NCI-H524 treated with DMSO at 0.1 percent for 48 hours (cell line): Measurements from ENCODE around the gene TMEM114.

Experiments
- DNase-seq: peaks from one replicate; lab custom pipeline; 2025; lab: John Stamatoyannopoulos, UW

TMEM114 gene

GRCh38 chr16:8589900-8590688 lies at the start of gene TMEM114:
Gene TMEM114 (minus strand): TSS chr16:8590511. CDS start chr16:8589838, 673 bp downstream.
- no peak for DNase-seq

DNA sequence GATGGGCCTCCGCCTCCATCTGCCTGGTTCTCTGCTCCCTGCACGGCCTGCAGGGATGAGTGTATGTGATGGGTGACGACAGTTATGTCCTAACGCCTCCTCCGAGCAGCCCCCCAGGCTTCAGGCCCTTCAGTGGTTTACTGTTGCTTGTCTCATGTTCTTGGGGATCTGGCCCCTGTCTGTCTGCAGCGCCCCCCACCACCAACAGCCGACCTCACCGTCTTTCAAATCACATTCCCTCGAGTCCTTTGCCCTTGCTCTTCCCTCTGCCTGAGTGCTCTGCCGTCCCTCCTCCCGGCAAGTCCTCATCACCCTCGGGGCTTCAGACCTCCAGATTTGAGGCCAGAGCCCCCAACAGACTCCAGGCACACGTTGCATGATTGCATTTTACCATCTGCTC lies 49.4 kb upstream of the TMEM114 start:
- DNase-seq = no peak

- no peak for DNase-seq
Observed at GRCh38 chr16:8634991-8635736, 44.9 kb upstream of the TMEM114 start.

DNA sequence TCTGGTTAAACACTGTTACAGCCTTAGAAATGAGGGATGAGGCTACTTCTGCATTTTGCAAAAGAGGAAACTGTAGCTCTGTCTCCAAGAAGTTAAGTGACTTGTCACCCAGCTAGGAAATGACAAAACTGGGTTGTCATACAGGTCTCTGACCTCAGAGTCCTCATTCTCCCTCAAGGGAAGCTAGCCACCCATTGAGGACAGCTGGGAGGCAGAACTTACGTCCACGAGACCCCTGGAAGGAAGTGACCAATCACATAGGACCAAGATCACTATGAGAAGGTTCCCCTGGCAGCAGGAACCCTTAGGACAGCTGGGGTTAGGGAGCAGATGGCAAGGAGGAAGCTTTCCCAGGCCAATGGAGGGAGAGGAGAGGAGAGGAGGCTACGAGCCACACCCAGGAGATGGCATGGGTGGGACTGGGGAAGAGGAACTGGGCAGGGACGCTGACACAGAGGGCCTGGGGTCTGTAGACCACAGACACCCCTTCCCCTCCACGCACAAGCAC lies 42.4 kb upstream of the TMEM114 start:
- DNase-seq = no peak

DNA sequence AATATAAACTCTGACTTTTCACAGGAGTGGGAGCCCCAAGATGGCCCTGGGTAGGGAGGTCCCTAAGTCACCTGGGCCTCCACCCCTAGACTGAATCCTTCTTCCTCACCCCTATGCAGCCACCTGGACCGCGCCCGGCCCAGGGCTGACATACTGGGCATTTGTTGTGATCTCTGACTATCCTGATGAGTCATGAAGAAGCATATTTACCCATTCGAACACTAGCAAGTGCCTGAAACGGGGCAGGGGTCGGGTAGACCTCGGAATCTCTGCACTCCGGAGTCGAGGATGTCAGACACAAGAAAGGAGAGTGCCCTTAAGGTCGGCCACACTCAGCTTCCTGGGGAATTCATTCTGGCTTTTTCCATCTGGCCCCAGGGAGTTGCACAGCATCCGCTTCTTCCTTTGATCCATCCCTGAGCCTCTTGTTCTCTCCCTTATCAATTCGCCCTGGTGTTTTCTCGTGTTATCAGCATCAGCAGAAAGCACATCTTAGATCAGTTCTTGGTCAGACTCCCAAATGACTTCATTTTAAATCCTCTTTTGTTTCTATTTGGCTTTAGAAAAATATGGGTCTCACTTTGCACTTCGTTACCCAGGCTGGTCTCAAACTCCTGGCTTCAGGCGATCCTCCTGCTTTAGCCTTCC lies 41.6 kb upstream of the TMEM114 start:
- DNase-seq = no peak

DNA sequence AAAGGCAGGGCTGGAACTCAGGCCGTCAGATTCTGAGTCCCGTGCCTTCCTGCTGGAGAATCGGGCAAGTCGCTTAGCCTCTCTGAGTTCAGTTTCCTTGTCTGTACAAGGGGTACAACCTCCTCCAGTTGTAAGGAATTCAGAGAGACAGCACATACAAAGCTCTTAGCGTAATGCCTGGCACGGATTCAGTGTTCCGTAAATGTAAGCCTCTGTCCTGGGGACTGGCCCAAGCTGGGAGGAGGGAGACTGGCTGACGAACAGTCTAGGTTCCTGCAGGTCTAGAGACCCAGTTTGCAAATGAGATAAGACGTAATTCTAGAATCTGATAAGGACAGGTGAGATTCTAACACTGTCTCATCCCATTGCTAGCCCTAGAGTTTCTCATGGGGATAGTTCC lies 41.1 kb upstream of the TMEM114 start:
- no peak for DNase-seq

- no peak for DNase-seq
Observed at GRCh38 chr16:8630255-8630953, 40.1 kb upstream of the TMEM114 start.

DNA sequence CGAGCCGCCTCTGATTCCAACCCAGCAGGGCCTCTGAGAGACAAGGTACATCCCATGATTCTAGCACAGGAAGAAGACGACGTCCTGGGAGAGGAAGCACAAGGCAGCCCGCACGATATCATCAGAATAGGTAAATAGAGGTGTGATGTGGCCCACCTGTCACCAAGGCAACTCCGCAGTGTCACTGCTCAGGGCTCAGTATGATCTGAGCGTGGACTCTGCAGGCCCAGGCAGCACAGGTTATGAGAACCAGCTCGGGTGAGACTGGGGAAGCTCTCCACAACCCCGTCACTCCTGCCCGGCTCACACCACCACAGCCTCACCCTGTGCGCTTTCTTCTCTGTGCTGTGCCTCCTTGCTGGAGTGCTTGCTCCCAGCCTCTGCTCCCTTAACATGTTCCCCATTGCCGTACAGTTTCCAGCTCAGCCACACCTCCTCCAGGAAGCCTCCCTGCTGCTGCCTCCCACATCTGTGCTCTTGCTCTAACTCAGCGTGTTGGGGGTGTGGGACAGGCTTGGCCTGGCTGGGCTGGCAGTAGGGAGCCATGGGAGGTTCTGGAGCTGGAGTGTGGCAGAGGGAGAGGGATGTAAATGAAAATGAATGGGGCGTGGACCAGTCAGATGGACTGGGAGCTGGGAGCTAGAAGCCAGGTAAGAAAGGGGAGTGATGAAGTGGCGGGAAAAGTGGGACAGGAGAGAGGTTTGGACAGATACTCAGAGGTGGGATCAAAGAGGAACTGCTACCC lies 38.8 kb upstream of the TMEM114 start:
- no peak for DNase-seq

DNA sequence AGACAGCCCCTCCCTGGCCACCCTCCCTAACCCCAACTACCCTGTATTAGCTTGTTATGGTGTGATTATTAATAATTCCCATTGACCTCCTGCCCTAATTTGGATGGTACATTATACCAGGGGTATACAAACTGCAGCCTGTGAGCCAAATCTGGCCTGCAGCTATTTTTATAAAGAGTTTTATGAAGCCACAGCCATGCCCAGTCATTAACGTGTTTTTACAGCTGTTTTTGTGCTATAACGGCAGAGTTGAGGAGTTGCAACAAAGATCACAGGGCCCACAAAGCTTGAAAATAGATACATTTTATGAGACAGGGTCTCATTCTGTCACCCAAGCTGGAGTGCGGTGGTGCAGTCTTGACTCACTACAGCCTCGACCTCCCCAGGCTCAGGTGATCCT lies 37.1 kb upstream of the TMEM114 start:
- no peak for DNase-seq

DNA sequence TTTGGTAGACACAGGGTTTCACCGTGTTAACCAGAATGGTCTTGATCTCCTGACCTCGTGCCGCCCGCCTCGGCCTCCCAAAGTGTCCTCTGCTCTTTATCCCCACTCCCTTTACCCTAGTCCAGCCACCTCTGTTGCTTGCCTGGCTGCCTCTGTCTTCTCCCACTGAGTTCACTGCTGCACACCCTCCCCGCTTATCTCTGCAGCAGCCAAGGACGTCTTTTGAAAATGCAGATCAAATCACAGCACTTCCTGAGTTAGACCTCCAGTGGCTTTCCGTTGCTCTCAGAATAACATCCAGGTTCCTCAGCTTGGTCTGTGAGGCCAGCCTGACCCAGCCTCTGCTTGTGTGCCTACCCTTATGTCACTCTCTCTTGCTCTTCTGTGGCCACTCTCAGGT lies 36.6 kb upstream of the TMEM114 start:
- DNase-seq = no peak

- no peak for DNase-seq
Observed at GRCh38 chr16:8625491-8626087, 35.3 kb upstream of the TMEM114 start.

DNA sequence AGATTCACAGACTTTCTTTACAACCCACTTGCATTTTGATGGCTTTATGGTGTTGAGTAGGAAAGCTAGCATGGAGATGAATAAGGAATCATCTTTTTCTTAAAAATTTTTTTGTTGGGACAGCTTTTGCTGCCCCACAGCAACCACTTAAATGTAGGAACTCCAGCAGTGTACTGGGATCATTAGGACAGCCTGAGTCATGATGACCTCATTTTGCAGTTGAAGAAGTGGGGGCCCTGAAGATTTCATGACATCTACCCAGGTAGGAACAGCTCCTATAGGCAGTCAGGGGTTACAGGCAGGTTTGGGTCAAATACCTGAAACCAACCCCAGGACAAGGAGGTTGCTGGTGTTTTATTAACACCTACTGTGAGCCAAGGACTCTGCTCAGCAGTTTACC lies 33.3 kb upstream of the TMEM114 start:
- no peak for DNase-seq

- no peak for DNase-seq
Observed at GRCh38 chr16:8622315-8622656, 32.0 kb upstream of the TMEM114 start.

GRCh38 chr16:8621572-8622314 lies 31.4 kb upstream of the TMEM114 start, which contains the start of gene METTL22:
Gene METTL22 (plus strand): TSS chr16:8621698. CDS start chr16:8625666, 3,968 bp downstream.
- DNase-seq = peak; percentile 49

GRCh38 chr16:8621222-8621571 lies 30.9 kb upstream of the TMEM114 start:
- DNase-seq = no peak

DNA sequence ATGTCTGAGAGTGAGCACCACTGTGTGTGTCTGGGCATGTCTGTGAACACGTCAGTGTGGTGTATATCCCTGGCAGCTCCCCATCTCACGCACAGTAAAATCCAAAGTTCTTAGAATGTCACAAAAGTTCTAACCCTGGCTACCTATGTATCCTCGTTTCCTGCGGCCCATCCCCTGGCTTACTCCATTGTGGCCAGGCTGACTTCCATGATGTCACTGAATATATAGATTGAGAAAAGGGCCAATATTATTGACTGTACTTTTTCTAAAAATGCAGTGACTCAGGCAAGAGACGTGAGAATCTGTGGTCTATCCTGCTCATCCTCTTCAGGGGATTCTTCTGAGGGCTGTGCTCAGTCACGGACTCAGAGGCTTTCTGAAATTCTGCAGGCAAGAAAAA lies 30.2 kb upstream of the TMEM114 start:
- DNase-seq = no peak

DNA sequence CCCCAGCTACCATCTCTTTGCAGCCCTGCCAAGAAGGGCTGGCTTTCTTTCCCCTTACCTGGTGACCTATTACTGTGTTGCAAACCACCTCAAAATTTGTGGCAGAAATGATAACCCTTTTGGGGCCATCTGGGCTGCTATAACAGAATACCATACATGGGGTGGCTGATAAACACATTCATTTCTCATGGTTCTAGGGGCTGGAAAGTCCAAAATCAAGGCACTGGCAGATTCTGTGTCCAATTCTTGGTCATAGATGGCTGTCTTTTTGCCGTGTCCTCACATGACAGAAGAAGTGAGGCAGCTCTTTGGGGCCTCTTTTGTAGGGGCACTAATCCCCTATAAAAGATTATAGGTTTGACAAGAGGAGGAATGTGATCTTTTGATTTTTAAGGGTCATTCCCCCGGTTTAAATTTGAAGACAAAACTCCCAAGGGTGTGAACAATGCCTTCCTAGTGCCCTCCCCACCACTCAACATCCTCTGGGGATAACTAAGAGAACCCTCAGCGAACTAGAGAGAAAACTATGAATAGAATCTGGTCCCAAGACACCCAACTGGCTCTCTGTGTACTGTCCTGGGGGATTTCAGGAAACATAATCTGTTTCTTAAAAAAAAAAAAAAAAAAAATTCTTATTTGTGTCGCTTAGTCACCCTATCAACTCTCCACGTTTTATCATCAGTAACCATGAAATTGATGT lies 29.5 kb upstream of the TMEM114 start:
- no peak for DNase-seq

GRCh38 chr16:8614435-8615029 lies 24.2 kb upstream of the TMEM114 start:
- no peak for DNase-seq

GRCh38 chr16:8611886-8612600 lies 21.7 kb upstream of the TMEM114 start:
- DNase-seq = no peak
